Measurements from ENCODE around the gene CTXND1. TPM values are rescaled to one million over a fixed set of nuclear protein-coding genes. Genes with fewer than 3 reads are reported as not detected.

CTXND1 gene
- total RNA-seq, 1 donor = not detected

GRCh38 chr15:80267658-80268057, 15.6 kb upstream of the CTXND1 start:
- H3K27me3 ChIP-seq (ENCODE audit: insufficient read depth, low read length) = peaks cover 4% of the 10 kb centered on the region
- no peaks in the 10 kb centered on the region for H3K4me1 ChIP-seq (ENCODE audit: insufficient read depth, low read length)
- DNase-seq (ENCODE audit: insufficient read length, low spot score, missing footprints) = no peak
- H3K9me3 ChIP-seq (ENCODE audit: low read depth, low read length) = no peaks in the 10 kb centered on the region
- H2AFZ ChIP-seq (ENCODE audit: low read length) = no peak overlapping the region
- H3K4me3 ChIP-seq (ENCODE audit: insufficient read depth, low read length) = no peak overlapping the region
- no peak overlapping the region for H3K27ac ChIP-seq (ENCODE audit: low read depth, low read length)
- no peaks in the 10 kb centered on the region for H3K79me2 ChIP-seq (ENCODE audit: insufficient read depth, low read length)
- no peak overlapping the region for H3K4me2 ChIP-seq (ENCODE audit: insufficient read depth, low read length)
- TF ChIP-seq, protein P1, sequence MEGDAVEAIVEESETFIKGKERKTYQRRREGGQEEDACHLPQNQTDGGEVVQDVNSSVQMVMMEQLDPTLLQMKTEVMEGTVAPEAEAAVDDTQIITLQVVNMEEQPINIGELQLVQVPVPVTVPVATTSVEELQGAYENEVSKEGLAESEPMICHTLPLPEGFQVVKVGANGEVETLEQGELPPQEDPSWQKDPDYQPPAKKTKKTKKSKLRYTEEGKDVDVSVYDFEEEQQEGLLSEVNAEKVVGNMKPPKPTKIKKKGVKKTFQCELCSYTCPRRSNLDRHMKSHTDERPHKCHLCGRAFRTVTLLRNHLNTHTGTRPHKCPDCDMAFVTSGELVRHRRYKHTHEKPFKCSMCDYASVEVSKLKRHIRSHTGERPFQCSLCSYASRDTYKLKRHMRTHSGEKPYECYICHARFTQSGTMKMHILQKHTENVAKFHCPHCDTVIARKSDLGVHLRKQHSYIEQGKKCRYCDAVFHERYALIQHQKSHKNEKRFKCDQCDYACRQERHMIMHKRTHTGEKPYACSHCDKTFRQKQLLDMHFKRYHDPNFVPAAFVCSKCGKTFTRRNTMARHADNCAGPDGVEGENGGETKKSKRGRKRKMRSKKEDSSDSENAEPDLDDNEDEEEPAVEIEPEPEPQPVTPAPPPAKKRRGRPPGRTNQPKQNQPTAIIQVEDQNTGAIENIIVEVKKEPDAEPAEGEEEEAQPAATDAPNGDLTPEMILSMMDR (IDR thresholded peaks at IDR 0.05; ENCODE audit: extremely low read depth, low read depth, low read length) = no peak
- H3K36me3 ChIP-seq (ENCODE audit: insufficient read depth, low read length) = no peaks in the 10 kb centered on the region
- no peaks in the 10 kb centered on the region for H4K20me1 ChIP-seq (ENCODE audit: insufficient read depth, low read length)

GRCh38 chr15:80266745-80267144, 14.7 kb upstream of the CTXND1 start:
- no peak overlapping the region for H3K4me2 ChIP-seq (ENCODE audit: insufficient read depth, low read length)
- DNase-seq (ENCODE audit: insufficient read length, low spot score, missing footprints) = no peak
- TF ChIP-seq, protein P1 (IDR thresholded peaks at IDR 0.05; ENCODE audit: extremely low read depth, low read depth, low read length) = no peak
- peaks cover 4% of the 10 kb centered on the region for H3K27me3 ChIP-seq (ENCODE audit: insufficient read depth, low read length)
- no peaks in the 10 kb centered on the region for H4K20me1 ChIP-seq (ENCODE audit: insufficient read depth, low read length)
- no peaks in the 10 kb centered on the region for H3K79me2 ChIP-seq (ENCODE audit: insufficient read depth, low read length)
- H3K4me3 ChIP-seq (ENCODE audit: insufficient read depth, low read length) = no peak overlapping the region
- no peak overlapping the region for H2AFZ ChIP-seq (ENCODE audit: low read length)
- no peaks in the 10 kb centered on the region for H3K36me3 ChIP-seq (ENCODE audit: insufficient read depth, low read length)
- no peak overlapping the region for H3K27ac ChIP-seq (ENCODE audit: low read depth, low read length)
- no peaks in the 10 kb centered on the region for H3K9me3 ChIP-seq (ENCODE audit: low read depth, low read length)
- H3K4me1 ChIP-seq (ENCODE audit: insufficient read depth, low read length) = no peaks in the 10 kb centered on the region

DNA sequence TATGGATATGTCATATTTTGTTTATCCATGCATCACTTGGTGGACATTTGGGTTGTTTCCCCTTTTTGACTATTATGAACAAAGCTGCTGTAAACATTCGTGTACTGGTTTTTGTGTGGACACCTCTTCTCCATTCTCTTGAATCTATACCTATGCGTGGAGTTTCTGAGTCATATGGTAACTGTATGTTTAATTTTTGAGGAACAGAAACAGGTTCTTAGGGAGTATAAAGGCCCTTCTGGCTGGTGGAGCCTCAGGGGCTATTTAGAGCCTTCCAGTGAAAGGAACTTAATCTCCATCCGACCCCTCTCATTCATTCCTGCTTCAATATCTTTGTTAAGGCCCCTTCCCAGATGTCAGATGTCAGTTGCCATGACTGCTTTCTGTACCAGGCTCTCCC, 14.1 kb upstream of the CTXND1 start:
- TF ChIP-seq, protein P1 (IDR thresholded peaks at IDR 0.05; ENCODE audit: extremely low read depth, low read depth, low read length) = no peak
- H3K4me1 ChIP-seq (ENCODE audit: insufficient read depth, low read length) = no peaks in the 10 kb centered on the region
- no peak overlapping the region for H2AFZ ChIP-seq (ENCODE audit: low read length)
- H4K20me1 ChIP-seq (ENCODE audit: insufficient read depth, low read length) = no peaks in the 10 kb centered on the region
- DNase-seq (ENCODE audit: insufficient read length, low spot score, missing footprints) = no peak
- H3K79me2 ChIP-seq (ENCODE audit: insufficient read depth, low read length) = no peaks in the 10 kb centered on the region
- H3K36me3 ChIP-seq (ENCODE audit: insufficient read depth, low read length) = no peaks in the 10 kb centered on the region
- H3K27ac ChIP-seq (ENCODE audit: low read depth, low read length) = no peak overlapping the region
- no peaks in the 10 kb centered on the region for H3K9me3 ChIP-seq (ENCODE audit: low read depth, low read length)
- no peak overlapping the region for H3K4me3 ChIP-seq (ENCODE audit: insufficient read depth, low read length)
- no peak overlapping the region for H3K4me2 ChIP-seq (ENCODE audit: insufficient read depth, low read length)
- H3K27me3 ChIP-seq (ENCODE audit: insufficient read depth, low read length) = peaks cover 4% of the 10 kb centered on the region

GRCh38 chr15:80265021-80265420, 13.0 kb upstream of the CTXND1 start:
- H4K20me1 ChIP-seq (ENCODE audit: insufficient read depth, low read length) = no peaks in the 10 kb centered on the region
- TF ChIP-seq, protein P1 (IDR thresholded peaks at IDR 0.05; ENCODE audit: extremely low read depth, low read depth, low read length) = no peak
- H3K27ac ChIP-seq (ENCODE audit: low read depth, low read length) = no peak overlapping the region
- H3K4me1 ChIP-seq (ENCODE audit: insufficient read depth, low read length) = no peaks in the 10 kb centered on the region
- DNase-seq (ENCODE audit: insufficient read length, low spot score, missing footprints) = no peak
- no peaks in the 10 kb centered on the region for H3K36me3 ChIP-seq (ENCODE audit: insufficient read depth, low read length)
- no peaks in the 10 kb centered on the region for H3K79me2 ChIP-seq (ENCODE audit: insufficient read depth, low read length)
- no peak overlapping the region for H3K4me2 ChIP-seq (ENCODE audit: insufficient read depth, low read length)
- no peak overlapping the region for H3K4me3 ChIP-seq (ENCODE audit: insufficient read depth, low read length)
- no peaks in the 10 kb centered on the region for H3K9me3 ChIP-seq (ENCODE audit: low read depth, low read length)
- H3K27me3 ChIP-seq (ENCODE audit: insufficient read depth, low read length) = peaks cover 5% of the 10 kb centered on the region
- no peak overlapping the region for H2AFZ ChIP-seq (ENCODE audit: low read length)

Measured in osteoblast (primary cell).